Lung (tissue), 12 donors: Measurements from ENCODE around the gene PGRMC1. TPM values are rescaled to one million over a fixed set of nuclear protein-coding genes. Genes with fewer than 3 reads are reported as not detected.
"Not testable (repeated sequence)": the region's sequence is repeated elsewhere in the genome, so short reads cannot be mapped to it uniquely, and the experiment has no call there.

Experiments
- ATAC-seq: fragments of 200-7000 bp; cut with Tn5 transposase; one replicate; pipeline ENCODE4 v1.9.1; 2020; ENCODE audit warnings: moderate number of reproducible peaks; ENCODE audit not compliant: insufficient read depth, low FRiP score
- DNase-seq, 3 donors: peaks; one replicate each; pipeline ENCODE4 v3.0.0-alpha.2; 2013 to 2017
- H3K27ac ChIP-seq, 2 donors: one replicate each; pipeline ENCODE4 v1.5.1; 2013; ENCODE audit warnings: mild to moderate bottlenecking in 2 of 2, moderate library complexity in 2 of 2, control low read depth in 1 of 2, inconsistent platforms in 1 of 2, low read depth in 1 of 2, low read length in 1 of 2
- H3K27me3 ChIP-seq, 3 donors: one replicate each; pipeline ENCODE4 v1.5.1; 2013; ENCODE audit warnings: low read length in 2 of 3; ENCODE audit not compliant: control insufficient read depth in 3 of 3, insufficient read depth in 3 of 3
- H3K36me3 ChIP-seq, 4 donors: one replicate each; pipeline ENCODE4 v1.5.1; 2013; ENCODE audit warnings: low read length in 4 of 4, mild to moderate bottlenecking in 1 of 4, moderate library complexity in 1 of 4; ENCODE audit not compliant: control insufficient read depth in 4 of 4, insufficient read depth in 4 of 4
- H3K4me1 ChIP-seq, 5 donors: one replicate each; pipeline ENCODE4 v1.5.1; 2013; ENCODE audit warnings: low read length in 5 of 5, mild to moderate bottlenecking in 2 of 5, moderate library complexity in 1 of 5; ENCODE audit not compliant: control insufficient read depth in 5 of 5, insufficient read depth in 5 of 5
- H3K4me3 ChIP-seq: one replicate; pipeline ENCODE4 v1.5.1; 2013; ENCODE audit warnings: mild to moderate bottlenecking, control low read depth, moderate library complexity
- H3K9ac ChIP-seq, 2 donors: one replicate each; pipeline ENCODE4 v1.5.1; 2013; ENCODE audit warnings: low read length in 2 of 2, control low read depth in 1 of 2; ENCODE audit not compliant: insufficient read depth in 1 of 2
- H3K9me3 ChIP-seq, 4 donors: one replicate each; pipeline ENCODE4 v1.5.1; 2013; ENCODE audit warnings: low read length in 3 of 4, mild to moderate bottlenecking in 1 of 4, moderate library complexity in 1 of 4; ENCODE audit not compliant: control insufficient read depth in 4 of 4, insufficient read depth in 3 of 4
- WGBS, 2 donors: extraction: QIAGEN DNeasy Blood & Tissue Kit; methylation state at CpG; one replicate each; pipeline ENCODE4 v1.1.7; 2013; 5-methylcytosine and 5-hydroxymethylcytosine counted together
- polyA plus RNA-seq, 2 donors: library from polyadenylated mRNA; stranded (reverse); fragments of 200-250 nt; gene quantifications; one replicate each; pipeline ENCODE4 v1.2.1, GENCODE V29; 2013
- total RNA-seq, 2 donors: library from RNA; depleted of rRNA in 1 of 2; stranded (reverse); fragments of >200 nt in 1 of 2; gene quantifications; one replicate each; pipeline ENCODE4 v1.2.1, GENCODE V29; 2014 to 2021
- TF ChIP-seq, protein P1 (sequence below): IDR thresholded peaks from 2 replicates; pipeline ENCODE4 v1.5.1; 2012; ENCODE audit warnings: mild to moderate bottlenecking; ENCODE audit errors: control extremely low read depth, extremely low read depth
- donor health status: control.
- donor health status: control.
- donor health status: Bipolar disorder and iron deficiency.
- donor health status: healthy.
- donor health status: DM: yes; HTN: yes; CAD: no.

Gene PGRMC1
- total and polyA plus RNA-seq, 4 donors = 59.1 to 142 (median 79.0) TPM

DNA sequence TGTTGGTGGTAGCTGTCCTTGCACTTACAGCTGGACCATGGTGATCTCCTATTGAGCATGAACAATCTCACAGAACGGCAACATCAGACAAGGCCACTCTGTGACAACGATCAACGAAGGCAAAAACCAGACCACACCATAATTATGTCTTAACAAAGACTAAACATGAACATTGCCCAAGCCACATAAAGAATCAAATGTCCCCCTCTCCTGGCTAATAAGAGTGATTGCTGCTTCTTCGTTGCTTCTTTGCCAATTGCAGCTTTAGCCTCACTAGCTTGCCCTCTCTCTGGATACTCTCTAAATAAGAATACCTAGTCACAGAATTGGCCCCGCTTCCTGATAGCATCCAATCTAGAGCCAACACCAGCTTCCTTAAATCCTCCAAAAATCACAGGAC, 41.5 kb upstream of the PGRMC1 start:
- no peak overlapping the region for H3K9ac ChIP-seq
- no peaks in the 10 kb centered on the region for H3K36me3 ChIP-seq
- no peak overlapping the region for H3K4me3 ChIP-seq
- DNase-seq (peak in 2 of 3 donors; percentile 50 to 62), ATAC-seq (no peak)
- H3K4me1 ChIP-seq = peaks cover 0 to 7% (median 0%) of the 10 kb centered on the region in 5 donors
- H3K9me3 ChIP-seq = peaks cover 0 to 4% (median 0%) of the 10 kb centered on the region in 4 donors
- H3K27ac ChIP-seq = no peak overlapping the region
- H3K27me3 ChIP-seq = peaks cover 0 to 9% (median 0%) of the 10 kb centered on the region in 3 donors
- TF ChIP-seq, protein P1, sequence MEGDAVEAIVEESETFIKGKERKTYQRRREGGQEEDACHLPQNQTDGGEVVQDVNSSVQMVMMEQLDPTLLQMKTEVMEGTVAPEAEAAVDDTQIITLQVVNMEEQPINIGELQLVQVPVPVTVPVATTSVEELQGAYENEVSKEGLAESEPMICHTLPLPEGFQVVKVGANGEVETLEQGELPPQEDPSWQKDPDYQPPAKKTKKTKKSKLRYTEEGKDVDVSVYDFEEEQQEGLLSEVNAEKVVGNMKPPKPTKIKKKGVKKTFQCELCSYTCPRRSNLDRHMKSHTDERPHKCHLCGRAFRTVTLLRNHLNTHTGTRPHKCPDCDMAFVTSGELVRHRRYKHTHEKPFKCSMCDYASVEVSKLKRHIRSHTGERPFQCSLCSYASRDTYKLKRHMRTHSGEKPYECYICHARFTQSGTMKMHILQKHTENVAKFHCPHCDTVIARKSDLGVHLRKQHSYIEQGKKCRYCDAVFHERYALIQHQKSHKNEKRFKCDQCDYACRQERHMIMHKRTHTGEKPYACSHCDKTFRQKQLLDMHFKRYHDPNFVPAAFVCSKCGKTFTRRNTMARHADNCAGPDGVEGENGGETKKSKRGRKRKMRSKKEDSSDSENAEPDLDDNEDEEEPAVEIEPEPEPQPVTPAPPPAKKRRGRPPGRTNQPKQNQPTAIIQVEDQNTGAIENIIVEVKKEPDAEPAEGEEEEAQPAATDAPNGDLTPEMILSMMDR = no peak
- 71 to 85% methylated on average over 5 of the region's 5 CpGs for WGBS, 2 donors

GRCh38 chrX:119201570-119201969, 34.5 kb upstream of the PGRMC1 start:
- TF ChIP-seq, protein P1 = no peak
- H3K4me3 ChIP-seq = no peak overlapping the region
- peaks cover 0 to 5% (median 5%) of the 10 kb centered on the region in 3 donors for H3K27me3 ChIP-seq
- no peak overlapping the region for H3K9ac ChIP-seq
- no peaks in the 10 kb centered on the region for H3K4me1 ChIP-seq
- H3K9me3 ChIP-seq = no peaks in the 10 kb centered on the region
- no peaks in the 10 kb centered on the region for H3K36me3 ChIP-seq
- H3K27ac ChIP-seq = no peak overlapping the region
- DNase-seq (no peak), ATAC-seq (no peak)
- 74 to 95% methylated on average over 4 of the region's 4 CpGs for WGBS, 2 donors

DNA sequence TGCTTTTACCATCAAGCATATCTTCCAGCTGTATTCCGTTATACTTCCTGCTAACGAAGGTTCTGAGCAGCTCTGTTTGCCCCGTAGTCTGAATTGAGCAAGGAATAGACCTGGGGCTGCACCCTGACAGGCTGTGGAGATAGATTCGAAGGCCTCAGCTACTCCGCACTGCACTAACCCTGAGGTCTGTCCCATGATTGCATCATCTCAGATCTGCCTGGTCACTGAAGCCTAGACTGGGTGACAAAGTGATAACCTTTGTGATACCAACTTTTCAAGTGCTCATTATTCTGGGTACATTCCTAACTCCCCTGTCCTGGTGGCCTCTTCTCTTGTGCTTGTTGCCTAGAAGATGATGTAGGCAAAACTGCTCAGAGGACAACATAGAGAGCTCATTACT, 29.9 kb upstream of the PGRMC1 start:
- Histone ChIP-seq H3K4me1 (no peaks in the 10 kb centered on the region), H3K9me3 (peaks cover 0 to 4% (median 0%) of the 10 kb centered on the region in 4 donors), H3K27me3 (peaks cover 0 to 5% (median 0%) of the 10 kb centered on the region in 3 donors), H3K4me3 (no peak overlapping the region), H3K27ac (no peak overlapping the region), H3K36me3 (no peaks in the 10 kb centered on the region), H3K9ac (no peak overlapping the region)
- ATAC-seq = no peak
- WGBS, 2 donors = 76 to 90% methylated on average over 5 of the region's 5 CpGs
- DNase-seq = no peak
- TF ChIP-seq, protein P1 = no peak

GRCh38 chrX:119207483-119207882, 28.6 kb upstream of the PGRMC1 start:
- H3K36me3 ChIP-seq, ATAC-seq: not testable (repeated sequence)
- 86 to 92% methylated on average over 10 of the region's 10 CpGs for WGBS, 2 donors

More at GRCh38 chrX:119207483-119207882, 28.6 kb upstream of the PGRMC1 start:
- not testable (repeated sequence) for DNase-seq, H3K9ac ChIP-seq, H3K4me1 ChIP-seq, H3K4me3 ChIP-seq, H3K27ac ChIP-seq, H3K27me3 ChIP-seq, H3K9me3 ChIP-seq
